NCI-H2227 treated with DMSO at 0.1 percent for 48 hours (cell line): ENCODE measurements around the gene FARP1.
"Not testable (repeated sequence)": the region's sequence is repeated elsewhere in the genome, so short reads cannot be mapped to it uniquely, and the experiment has no call there.

ENCODE experiments used
- DNase-seq: peaks from one replicate; lab custom pipeline; 2025; lab: John Stamatoyannopoulos, UW

The FARP1 gene

DNA sequence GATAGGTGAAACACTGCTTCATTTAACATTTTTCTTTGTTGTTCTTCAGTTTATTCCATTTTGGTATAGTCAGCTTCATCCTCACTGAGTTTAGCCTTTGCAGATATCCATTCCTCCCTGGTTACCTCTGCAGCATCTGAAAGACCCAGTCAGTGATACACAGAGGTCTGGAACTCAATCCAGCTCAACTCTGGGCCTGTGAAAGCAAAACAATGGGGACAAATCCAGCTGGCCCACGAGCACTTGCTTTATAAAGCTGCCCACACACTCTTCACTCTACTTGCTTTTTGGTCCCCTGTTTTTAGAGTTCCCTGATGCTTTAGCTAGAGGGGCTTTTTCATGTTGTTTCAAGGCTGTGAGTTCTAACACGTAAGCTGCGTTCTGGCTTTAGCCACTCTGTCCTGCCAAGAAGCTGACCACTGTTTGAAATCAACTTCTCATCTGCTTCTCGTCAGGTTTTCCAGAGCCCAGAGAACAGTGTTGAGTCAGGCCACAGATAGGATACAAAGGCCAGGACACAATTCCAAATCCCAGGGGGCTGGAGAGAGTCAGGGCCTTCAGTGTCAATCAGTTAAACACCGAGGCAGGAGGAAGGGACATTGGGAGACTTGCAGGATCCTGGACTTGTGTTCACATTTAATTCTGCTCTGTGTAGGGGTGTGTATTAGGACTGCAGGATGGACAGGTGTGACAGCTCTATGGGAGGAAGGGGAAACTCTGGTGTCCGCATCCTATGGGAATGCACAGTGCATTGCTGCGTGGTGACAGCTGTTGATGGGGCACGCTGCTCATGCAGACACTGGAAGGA lies 117.7 kb downstream of the FARP1 start:
- DNase-seq = no peak

DNA sequence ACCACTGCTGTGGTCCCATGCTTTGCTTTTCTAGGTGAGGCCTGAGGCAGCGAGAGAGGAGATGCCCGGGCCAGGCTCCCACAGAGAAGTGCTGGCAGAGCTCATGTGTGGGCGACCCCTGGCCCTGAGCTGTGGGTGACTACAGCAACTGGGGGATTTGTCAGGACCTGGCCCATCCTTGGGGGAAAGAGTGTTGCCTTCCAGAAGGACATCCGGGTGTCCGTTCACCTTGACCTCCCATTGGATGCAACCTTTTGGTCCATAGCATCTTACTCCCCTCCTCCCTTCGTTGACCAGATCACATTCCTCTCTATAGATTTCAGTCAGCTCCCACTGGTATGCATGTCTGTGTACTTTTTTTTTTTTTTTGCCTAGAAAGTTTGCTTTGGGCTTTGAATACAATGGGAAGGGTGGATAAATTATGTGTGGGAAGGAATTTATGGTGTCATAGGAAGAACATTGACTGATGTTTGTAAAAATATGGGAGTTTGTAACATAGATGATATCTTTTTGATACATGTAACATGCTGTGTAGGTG lies 118.3 kb downstream of the FARP1 start:
- DNase-seq = no peak

GRCh38 chr13:98262292-98262691 lies 119.4 kb downstream of the FARP1 start:
- DNase-seq = no peak

DNA sequence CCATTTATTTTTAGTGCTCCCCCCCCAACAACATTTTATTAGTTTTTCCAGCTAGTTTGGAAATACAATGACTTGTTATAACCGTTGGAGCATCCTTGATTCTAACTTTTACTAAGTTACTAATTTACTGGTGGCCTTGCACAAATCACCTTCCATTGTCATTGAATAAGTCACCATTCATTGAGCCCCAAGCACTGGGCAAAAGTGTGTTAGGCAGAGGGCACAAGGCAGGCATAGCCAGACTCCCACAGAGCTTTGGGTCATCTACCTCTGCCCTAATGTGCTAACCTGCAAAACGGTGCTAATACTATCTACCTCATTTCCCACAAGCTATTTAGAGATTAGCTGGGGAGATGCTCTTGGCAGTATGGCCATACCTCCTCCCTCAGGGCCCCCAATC lies 120.9 kb downstream of the FARP1 start:
- DNase-seq = no peak

- no peak for DNase-seq
These were observed 122.0 kb downstream of the FARP1 start for GRCh38 chr13:98264877-98265276.

- DNase-seq = no peak
These were observed 123.0 kb downstream of the FARP1 start for GRCh38 chr13:98265692-98266551.

GRCh38 chr13:98267080-98267912 lies 124.4 kb downstream of the FARP1 start:
- no peak for DNase-seq

- no peak for DNase-seq
These were observed 126.5 kb downstream of the FARP1 start for GRCh38 chr13:98269386-98269785.

DNA sequence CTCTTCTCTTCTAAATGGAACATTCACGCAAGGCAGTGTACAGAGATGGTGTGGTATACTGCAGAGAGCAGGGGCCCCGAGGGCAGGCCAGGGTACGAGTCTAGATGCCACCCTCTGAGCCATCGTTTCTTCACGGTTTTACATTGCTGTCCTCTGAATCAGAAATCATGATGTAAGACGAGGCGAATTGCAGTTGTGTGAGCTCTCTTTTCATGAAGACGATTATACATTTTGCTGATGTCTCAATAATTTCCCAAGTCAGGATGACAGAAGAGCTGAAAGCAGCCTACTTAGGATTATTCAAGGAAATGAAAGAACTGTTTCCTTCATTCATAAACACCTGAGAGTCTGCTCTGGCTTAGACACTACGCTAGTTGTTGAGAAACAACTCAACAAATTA lies 127.9 kb downstream of the FARP1 start:
- no peak for DNase-seq

DNA sequence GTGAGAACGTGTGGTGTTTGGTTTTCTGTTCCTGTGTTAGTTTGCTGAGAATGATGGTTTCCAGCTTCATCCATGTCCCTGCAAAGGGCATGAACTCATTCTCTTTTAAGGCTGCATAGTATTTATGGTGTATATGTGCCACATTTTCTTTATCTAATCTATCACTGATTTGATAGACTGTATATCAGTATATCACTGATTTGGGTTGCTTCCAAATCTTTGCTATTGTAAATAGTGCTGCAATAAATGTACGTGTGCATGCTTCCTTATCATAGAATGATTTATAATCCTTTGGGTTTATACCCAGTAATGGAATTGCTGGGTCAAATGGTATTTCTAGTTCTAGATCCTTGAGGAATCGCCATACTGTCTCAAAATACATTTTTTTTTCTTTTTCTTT lies 128.8 kb downstream of the FARP1 start:
- not testable (repeated sequence) for DNase-seq

DNA sequence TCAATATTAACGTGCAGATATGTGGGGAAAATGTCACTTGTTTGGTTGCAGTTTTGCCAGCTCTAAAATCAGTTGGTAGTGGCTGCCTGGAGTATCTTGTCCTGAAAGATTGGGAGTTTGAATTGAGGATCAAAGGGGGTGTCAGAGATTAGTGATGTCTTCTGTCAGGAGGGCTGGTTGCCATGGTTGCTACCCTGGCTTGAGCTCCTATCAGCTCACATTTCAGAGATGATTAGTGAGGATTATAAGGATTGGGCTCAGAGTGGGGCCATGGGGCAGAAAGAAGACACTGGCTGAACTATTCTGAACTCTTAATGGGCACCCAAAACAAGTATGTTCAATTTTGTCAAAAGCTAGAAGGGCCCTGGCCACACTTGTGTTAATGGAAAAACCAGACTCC lies 129.7 kb downstream of the FARP1 start:
- no peak for DNase-seq

GRCh38 chr13:98273067-98273823 lies 130.4 kb downstream of the FARP1 start:
- DNase-seq = no peak

DNA sequence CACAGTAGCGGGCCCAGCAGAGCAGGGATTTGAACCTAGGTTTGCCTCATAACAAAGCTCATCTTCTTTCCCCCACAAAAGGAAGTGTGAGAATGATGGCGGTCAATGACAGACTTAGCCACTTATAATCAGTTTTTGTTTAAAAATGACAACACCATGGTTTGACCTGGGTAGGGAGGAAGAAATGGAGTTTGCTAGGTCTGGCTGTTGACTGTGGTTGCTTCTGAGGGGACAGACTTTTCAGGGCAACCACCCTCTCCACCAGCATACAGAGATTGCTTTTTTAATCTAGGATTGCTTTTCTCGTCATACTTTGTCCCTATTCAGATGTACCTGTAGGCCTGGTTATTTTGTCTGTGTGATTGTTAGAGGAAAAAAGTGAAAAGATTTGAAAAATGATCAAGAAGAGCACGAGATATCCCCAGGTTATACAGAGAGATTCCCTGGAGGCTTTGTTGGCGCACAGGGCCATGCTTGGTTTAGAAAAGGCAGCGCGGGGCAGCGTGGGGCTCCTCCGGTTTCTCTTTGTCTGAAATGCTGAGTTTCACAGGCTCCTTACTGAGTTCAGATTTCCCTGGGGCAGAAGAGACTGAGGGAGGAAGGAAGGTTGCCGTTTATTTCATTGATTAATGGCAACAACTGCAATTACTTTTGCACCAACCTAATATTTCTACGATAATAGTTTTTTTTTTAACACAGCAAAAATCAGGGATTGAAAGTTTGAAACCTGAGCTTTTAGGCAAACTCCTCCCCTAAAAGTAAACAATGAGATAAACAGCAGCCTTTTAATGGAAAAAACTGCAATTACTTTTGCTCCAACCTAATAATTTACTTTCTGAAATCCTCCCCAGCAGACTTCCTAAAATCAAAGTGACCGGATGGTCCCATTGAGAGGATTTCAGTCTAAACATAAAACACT lies 131.2 kb downstream of the FARP1 start:
- peak; percentile 4 for DNase-seq

DNA sequence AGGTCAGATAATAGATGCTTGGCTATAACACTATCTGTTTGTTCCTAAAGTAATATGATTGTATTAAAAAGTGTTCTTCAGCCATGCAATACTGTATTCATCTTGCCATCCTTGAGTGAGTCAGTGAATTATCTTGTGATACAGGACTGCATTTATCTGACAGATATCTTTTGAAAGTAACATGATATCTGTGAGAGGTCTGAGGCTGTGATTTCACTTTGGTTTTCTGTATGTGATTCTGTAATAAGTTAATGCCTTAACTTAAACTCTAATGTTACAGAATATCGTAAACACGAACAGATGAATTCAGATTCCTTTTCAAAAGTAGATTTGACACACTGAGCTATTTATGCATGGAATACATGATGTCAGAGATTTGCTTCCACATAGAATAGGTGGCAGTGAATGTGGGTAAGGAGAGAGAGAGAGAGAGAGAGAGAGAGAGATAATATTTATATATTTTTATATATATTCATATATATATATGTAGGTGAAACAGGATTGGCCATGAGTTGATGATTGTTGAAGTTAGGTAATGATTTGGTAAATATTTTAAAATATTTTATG lies 132.1 kb downstream of the FARP1 start:
- DNase-seq = no peak

GRCh38 chr13:98275681-98276171 lies 132.8 kb downstream of the FARP1 start:
- no peak for DNase-seq

DNA sequence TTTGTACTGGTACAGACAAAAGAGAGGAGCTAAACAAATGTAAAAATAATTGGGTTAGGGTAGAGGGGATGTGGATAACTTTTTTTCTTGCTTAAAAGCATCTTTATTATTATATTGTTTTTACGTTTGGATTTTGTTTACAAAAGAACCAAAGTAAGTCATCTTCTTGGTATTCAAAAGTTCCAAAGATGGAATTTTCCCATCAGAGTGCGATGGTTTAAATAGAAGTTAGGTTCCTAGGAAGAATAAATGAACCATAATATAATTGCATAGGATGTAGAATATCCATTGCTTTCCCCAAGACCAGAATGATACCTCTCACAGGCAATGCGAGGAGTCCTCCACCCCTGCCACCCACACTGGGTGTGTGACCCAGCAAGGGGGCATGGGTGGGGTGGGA lies 133.6 kb downstream of the FARP1 start:
- DNase-seq = no peak

GRCh38 chr13:98278068-98278724 lies 135.3 kb downstream of the FARP1 start:
- DNase-seq = no peak

- DNase-seq = no peak
These were observed 136.7 kb downstream of the FARP1 start for GRCh38 chr13:98279473-98280175.

DNA sequence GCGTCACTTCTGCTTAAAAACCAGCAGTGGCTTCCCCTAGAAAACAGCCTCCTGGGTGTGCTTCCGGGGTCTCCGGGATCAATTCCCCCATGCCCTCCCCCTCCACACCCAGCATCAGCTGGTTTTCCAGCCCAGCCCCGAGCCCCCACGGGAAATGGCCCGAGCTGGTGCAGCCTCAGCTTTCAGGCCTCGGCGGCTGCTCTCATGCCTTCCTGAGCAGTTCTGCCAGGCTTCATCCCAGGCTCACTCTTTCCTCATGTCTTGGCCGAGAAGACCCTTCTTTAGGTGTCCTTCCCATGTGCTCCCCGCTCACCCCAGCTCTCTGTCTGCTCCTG lies 137.2 kb downstream of the FARP1 start:
- no peak for DNase-seq
